PFSK-1 (cell line): ENCODE data around the gene PLXNC1.

Experiments
- TAF1 ChIP-seq: IDR thresholded peaks from 2 replicates; pipeline ENCODE4 v1.6.1; 2012; ENCODE audit warnings: low read length, control low read depth, borderline replicate concordance; ENCODE audit not compliant: insufficient read depth
- TF ChIP-seq, protein P1 (sequence below), 2 experiments: IDR thresholded peaks; 2 replicates each; pipeline versions ENCODE4 v1.6.1 to v1.8.0; 2011 to 2012; ENCODE audit warnings: low read depth in 2 of 2, low read length in 2 of 2, control low read depth in 1 of 2, inconsistent platforms in 1 of 2, mild to moderate bottlenecking in 1 of 2, moderate library complexity in 1 of 2; ENCODE audit not compliant: insufficient read depth in 1 of 2

DNA sequence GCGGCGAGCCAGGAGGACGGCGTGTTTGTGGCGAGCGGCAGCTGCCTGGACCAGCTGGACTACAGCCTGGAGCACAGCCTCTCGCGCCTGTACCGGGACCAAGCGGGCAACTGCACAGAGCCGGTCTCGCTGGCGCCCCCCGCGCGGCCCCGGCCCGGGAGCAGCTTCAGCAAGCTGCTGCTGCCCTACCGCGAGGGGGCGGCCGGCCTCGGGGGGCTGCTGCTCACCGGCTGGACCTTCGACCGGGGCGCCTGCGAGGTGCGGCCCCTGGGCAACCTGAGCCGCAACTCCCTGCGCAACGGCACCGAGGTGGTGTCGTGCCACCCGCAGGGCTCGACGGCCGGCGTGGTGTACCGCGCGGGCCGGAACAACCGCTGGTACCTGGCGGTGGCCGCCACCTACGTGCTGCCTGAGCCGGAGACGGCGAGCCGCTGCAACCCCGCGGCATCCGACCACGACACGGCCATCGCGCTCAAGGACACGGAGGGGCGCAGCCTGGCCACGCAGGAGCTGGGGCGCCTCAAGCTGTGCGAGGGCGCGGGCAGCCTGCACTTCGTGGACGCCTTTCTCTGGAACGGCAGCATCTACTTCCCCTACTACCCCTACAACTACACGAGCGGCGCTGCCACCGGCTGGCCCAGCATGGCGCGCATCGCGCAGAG, 873 bp downstream of the PLXNC1 start:
- TF ChIP-seq TAF1 = no peak
- TF ChIP-seq, protein P1, sequence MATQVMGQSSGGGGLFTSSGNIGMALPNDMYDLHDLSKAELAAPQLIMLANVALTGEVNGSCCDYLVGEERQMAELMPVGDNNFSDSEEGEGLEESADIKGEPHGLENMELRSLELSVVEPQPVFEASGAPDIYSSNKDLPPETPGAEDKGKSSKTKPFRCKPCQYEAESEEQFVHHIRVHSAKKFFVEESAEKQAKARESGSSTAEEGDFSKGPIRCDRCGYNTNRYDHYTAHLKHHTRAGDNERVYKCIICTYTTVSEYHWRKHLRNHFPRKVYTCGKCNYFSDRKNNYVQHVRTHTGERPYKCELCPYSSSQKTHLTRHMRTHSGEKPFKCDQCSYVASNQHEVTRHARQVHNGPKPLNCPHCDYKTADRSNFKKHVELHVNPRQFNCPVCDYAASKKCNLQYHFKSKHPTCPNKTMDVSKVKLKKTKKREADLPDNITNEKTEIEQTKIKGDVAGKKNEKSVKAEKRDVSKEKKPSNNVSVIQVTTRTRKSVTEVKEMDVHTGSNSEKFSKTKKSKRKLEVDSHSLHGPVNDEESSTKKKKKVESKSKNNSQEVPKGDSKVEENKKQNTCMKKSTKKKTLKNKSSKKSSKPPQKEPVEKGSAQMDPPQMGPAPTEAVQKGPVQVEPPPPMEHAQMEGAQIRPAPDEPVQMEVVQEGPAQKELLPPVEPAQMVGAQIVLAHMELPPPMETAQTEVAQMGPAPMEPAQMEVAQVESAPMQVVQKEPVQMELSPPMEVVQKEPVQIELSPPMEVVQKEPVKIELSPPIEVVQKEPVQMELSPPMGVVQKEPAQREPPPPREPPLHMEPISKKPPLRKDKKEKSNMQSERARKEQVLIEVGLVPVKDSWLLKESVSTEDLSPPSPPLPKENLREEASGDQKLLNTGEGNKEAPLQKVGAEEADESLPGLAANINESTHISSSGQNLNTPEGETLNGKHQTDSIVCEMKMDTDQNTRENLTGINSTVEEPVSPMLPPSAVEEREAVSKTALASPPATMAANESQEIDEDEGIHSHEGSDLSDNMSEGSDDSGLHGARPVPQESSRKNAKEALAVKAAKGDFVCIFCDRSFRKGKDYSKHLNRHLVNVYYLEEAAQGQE (IDR thresholded peaks at IDR 0.05; ENCODE audit: insufficient read depth in 1 of 2, low read depth in 2 of 2, low read length in 2 of 2) = no peak
